Measurements from ENCODE around the gene CACNA1C. TPM values are rescaled to one million over a fixed set of nuclear protein-coding genes. Genes with fewer than 3 reads are reported as not detected.

Gene CACNA1C
- total and polyA plus RNA-seq, 2 of the 4 experiments (the other 2 are of a cell fraction), result 1.6 to 2.6 TPM

DNA sequence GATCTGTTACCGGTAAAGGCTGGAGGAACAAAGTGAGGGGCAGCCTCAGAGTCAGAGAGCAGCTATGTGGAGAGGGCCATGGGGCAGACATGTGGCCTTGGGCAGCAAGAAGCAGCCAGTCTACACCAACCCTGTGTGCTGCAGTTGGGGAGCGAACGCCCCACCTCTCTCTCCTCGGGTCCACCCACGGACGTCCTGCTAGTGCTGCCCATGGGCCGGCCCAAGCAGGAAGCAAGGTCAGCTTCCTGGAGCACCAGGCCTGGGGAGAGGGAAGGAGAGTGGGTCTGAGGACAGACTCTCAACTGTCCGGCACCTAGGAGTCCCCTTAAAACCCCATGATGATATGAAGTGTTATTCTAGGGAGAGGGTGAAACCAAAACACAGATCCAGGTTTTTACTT lies 487.2 kb downstream of the CACNA1C start:
- TF ChIP-seq, protein P1, sequence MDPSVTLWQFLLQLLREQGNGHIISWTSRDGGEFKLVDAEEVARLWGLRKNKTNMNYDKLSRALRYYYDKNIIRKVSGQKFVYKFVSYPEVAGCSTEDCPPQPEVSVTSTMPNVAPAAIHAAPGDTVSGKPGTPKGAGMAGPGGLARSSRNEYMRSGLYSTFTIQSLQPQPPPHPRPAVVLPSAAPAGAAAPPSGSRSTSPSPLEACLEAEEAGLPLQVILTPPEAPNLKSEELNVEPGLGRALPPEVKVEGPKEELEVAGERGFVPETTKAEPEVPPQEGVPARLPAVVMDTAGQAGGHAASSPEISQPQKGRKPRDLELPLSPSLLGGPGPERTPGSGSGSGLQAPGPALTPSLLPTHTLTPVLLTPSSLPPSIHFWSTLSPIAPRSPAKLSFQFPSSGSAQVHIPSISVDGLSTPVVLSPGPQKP (IDR thresholded peaks at IDR 0.05; ENCODE audit: borderline replicate concordance, low read depth, low read length), result no peak
- no peak for TF ChIP-seq CEBPB (IDR thresholded peaks at IDR 0.05; ENCODE audit: low read depth, low read length)
- TF ChIP-seq, protein P2, sequence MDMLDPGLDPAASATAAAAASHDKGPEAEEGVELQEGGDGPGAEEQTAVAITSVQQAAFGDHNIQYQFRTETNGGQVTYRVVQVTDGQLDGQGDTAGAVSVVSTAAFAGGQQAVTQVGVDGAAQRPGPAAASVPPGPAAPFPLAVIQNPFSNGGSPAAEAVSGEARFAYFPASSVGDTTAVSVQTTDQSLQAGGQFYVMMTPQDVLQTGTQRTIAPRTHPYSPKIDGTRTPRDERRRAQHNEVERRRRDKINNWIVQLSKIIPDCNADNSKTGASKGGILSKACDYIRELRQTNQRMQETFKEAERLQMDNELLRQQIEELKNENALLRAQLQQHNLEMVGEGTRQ (IDR thresholded peaks at IDR 0.05; ENCODE audit: low read depth, low read length), result no peak
- TF ChIP-seq, protein P3, sequence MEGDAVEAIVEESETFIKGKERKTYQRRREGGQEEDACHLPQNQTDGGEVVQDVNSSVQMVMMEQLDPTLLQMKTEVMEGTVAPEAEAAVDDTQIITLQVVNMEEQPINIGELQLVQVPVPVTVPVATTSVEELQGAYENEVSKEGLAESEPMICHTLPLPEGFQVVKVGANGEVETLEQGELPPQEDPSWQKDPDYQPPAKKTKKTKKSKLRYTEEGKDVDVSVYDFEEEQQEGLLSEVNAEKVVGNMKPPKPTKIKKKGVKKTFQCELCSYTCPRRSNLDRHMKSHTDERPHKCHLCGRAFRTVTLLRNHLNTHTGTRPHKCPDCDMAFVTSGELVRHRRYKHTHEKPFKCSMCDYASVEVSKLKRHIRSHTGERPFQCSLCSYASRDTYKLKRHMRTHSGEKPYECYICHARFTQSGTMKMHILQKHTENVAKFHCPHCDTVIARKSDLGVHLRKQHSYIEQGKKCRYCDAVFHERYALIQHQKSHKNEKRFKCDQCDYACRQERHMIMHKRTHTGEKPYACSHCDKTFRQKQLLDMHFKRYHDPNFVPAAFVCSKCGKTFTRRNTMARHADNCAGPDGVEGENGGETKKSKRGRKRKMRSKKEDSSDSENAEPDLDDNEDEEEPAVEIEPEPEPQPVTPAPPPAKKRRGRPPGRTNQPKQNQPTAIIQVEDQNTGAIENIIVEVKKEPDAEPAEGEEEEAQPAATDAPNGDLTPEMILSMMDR (conservative IDR thresholded peaks at IDR 0.05; ENCODE audit: low read depth, low read length), result no peak
- TF ChIP-seq CHD1 (IDR thresholded peaks at IDR 0.05; ENCODE audit: low read depth, low read length), result no peak
- TF ChIP-seq FOS (IDR thresholded peaks at IDR 0.05; ENCODE audit: low read depth, low read length), result no peak
- no peak for TF ChIP-seq MXI1 (IDR thresholded peaks at IDR 0.05; ENCODE audit: borderline replicate concordance, low read depth, low read length)
- no peak for TF ChIP-seq RCOR1 (IDR thresholded peaks at IDR 0.05; ENCODE audit: insufficient replicate concordance, low read length)
- no peak for TF ChIP-seq POLR2A (IDR thresholded peaks at IDR 0.05; ENCODE audit: low read depth, low read length)
- no peak for TF ChIP-seq MAZ (IDR thresholded peaks at IDR 0.05; ENCODE audit: borderline replicate concordance, low read depth, low read length)
- TF ChIP-seq NFE2L2 (IDR thresholded peaks at IDR 0.05; ENCODE audit: low read depth, low read length), result no peak
- no peak for TF ChIP-seq BHLHE40 (IDR thresholded peaks at IDR 0.05; ENCODE audit: low read depth, low read length)
- TF ChIP-seq RAD21 (IDR thresholded peaks at IDR 0.05; ENCODE audit: low read length), result no peak
- no peak for TF ChIP-seq MAFK (IDR thresholded peaks at IDR 0.05; ENCODE audit: low read depth, low read length)
- no peak for TF ChIP-seq RFX5 (IDR thresholded peaks at IDR 0.05; ENCODE audit: low read depth, low read length)
- no peak for TF ChIP-seq SMC3 (IDR thresholded peaks at IDR 0.05; ENCODE audit: low read depth, low read length)
- no TSS peak for BruUV-seq (replicated peaks)

More for the DNA sequence above, 487.2 kb downstream of the CACNA1C start:
- no peaks in the 10 kb centered on the region for H4K20me1 ChIP-seq (ENCODE audit: insufficient read depth, low read length)
- no peak overlapping the region for H3K4me3 ChIP-seq (ENCODE audit: insufficient read depth, low read depth, low read length)
- H3K23ac ChIP-seq (ENCODE audit: low read depth, low read length), result no peak overlapping the region
- H4K91ac ChIP-seq (ENCODE audit: insufficient read depth, low read depth, low read length), result no peak overlapping the region
- H3K36me3 ChIP-seq (ENCODE audit: control insufficient read depth, insufficient read depth, low read length), result peaks cover 9% of the 10 kb centered on the region
- no peaks in the 10 kb centered on the region for H3K27me3 ChIP-seq (ENCODE audit: control insufficient read depth, insufficient read depth, low read length)
- in situ Hi-C loops (cut with MboI; ENCODE audit: low sequenced_read_pairs) (no loop called here), intact Hi-C loops (cut with micrococcal nuclease) (no loop called here), dilution Hi-C loops (cut with HindIII; ENCODE audit: low sequenced_read_pairs, unreplicated experiment) (no loop called here)
- DNase-seq (no peak), ATAC-seq (ENCODE audit: low read depth) (no peak)
- H3K14ac ChIP-seq (replicated peaks; ENCODE audit: low read depth, low read length), result no peak overlapping the region
- H2BK5ac ChIP-seq (ENCODE audit: low read depth, low read length, poor library complexity, severe bottlenecking), result no peak overlapping the region
- H3K9ac ChIP-seq (ENCODE audit: low read depth, low read length), result no peak overlapping the region
- H3K79me1 ChIP-seq (ENCODE audit: low read depth in 1 of 2, low read length in 2 of 2), result no peaks in the 10 kb centered on the region
- no peaks in the 10 kb centered on the region for H3K9me1 ChIP-seq (ENCODE audit: insufficient read depth, low read length)
- no peak overlapping the region for H2BK20ac ChIP-seq (ENCODE audit: low read depth, low read length)
- no peak overlapping the region for H3K4ac ChIP-seq (ENCODE audit: low read depth, low read length)
- no peak overlapping the region for H3K27ac ChIP-seq (ENCODE audit: insufficient read depth, low read length)
- CTCF ChIA-PET, result no interaction called here
- H4K8ac ChIP-seq (ENCODE audit: low read depth in 2 of 2, low read length in 2 of 2), result no peak overlapping the region
- H2BK120ac ChIP-seq (ENCODE audit: low read depth, low read length), result no peak overlapping the region
- H3K56ac ChIP-seq (ENCODE audit: extremely low read depth, insufficient read depth, low read length), result no peak overlapping the region
- no peak overlapping the region for H2AK5ac ChIP-seq (ENCODE audit: low read depth, low read length)
- no peak overlapping the region for H4K5ac ChIP-seq (ENCODE audit: low read depth, low read length)
- no peak overlapping the region for H2BK15ac ChIP-seq (ENCODE audit: low read depth, low read length)
- H3K4me2 ChIP-seq (ENCODE audit: low read depth, low read length), result no peak overlapping the region
- H3K9me3 ChIP-seq (ENCODE audit: control insufficient read depth, insufficient read depth, low read length), result no peaks in the 10 kb centered on the region
- H3K4me1 ChIP-seq (ENCODE audit: control insufficient read depth, insufficient read depth, low read length), result no peaks in the 10 kb centered on the region
- WGBS, 2 experiments (ENCODE audit: extremely low coverage in 2 of 2, insufficient read length in 1 of 2), result no CpG with 5 or more reads among the region's 8 CpGs
- POLR2A ChIA-PET (ENCODE audit: unreplicated experiment), result no interaction called here
- no peak overlapping the region for H2AFZ ChIP-seq (replicated peaks; ENCODE audit: low read length, poor library complexity)
- H3K18ac ChIP-seq (ENCODE audit: low read depth, low read length), result no peak overlapping the region
- H2AK9ac ChIP-seq (replicated peaks; ENCODE audit: low read depth, low read length, poor library complexity), result no peak overlapping the region

All from IMR-90 (cell line).